Kidney glomerular epithelial cell (primary cell): Measurements from ENCODE around the gene HEATR3.

Experiments used
- DNase-seq: peaks from one replicate; lab custom pipeline; 2025; lab: John Stamatoyannopoulos, UW

The HEATR3 gene, protein sequence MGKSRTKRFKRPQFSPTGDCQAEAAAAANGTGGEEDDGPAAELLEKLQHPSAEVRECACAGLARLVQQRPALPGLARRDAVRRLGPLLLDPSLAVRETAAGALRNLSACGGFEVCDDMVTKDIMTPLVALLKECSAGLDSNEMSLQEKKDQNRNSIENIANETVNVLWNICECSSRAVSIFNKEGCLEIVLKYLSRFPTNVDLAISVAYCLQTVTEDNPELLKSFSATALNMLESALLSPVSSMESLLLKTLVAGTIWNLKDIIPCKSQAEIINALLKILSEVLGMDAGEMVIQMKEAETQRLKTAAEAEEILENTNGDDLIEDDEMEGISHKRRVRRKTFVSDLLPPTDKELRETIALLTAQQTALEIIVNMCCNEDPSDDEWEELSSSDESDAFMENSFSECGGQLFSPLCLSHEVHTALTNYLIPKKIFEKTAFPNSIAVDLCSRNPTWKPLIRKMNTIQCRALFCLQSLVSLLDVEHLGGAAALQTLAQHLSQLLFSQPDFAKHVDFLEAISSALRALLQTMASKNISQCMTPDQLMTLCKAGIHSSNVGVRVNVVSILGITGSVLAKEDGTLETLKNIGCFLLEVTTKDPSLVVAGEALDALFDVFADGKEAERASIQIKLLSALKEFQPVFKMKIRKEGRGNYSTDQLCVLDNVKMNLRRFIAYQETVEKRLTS

DNA sequence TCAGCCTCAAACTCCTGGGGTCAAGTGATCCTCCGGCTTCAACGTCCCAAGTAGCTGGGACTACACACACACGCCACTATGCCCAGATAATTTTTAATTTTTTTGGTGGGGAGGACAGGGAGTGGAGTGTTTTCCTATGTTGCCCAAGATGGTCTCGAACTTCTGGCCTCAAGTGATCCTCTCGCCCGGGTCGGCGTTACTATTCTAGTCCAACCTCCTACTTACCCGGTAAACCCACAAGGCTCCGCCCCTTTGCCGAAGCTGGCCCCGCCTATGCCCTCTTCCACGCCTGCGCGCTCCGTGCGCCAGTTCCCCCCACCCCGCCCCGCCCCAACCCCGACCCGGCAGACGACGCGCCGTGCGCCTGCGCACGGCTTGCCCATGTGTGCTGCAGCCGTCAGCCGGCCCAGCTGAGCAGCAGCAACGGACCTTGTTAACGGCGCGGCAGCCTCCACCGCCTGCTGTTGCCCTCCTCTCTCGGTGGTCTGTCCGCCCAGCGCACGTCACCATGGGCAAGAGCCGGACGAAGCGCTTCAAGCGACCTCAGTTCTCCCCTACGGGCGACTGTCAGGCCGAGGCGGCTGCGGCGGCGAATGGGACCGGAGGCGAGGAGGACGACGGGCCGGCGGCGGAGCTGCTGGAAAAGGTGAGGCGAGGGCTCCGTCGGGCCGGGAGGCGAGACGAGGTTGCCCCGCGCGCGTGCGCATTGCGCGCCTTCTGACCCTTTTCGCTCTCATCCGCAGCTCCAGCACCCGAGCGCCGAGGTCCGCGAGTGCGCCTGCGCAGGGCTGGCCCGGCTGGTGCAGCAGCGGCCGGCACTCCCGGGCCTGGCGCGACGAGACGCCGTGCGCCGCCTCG, at the start of gene HEATR3:
Gene HEATR3 (plus strand): TSS at position 347 of the 858 bp plus-strand sequence. CDS start 162 bp downstream, at position 509.
- peak; percentile 88 for DNase-seq

DNA sequence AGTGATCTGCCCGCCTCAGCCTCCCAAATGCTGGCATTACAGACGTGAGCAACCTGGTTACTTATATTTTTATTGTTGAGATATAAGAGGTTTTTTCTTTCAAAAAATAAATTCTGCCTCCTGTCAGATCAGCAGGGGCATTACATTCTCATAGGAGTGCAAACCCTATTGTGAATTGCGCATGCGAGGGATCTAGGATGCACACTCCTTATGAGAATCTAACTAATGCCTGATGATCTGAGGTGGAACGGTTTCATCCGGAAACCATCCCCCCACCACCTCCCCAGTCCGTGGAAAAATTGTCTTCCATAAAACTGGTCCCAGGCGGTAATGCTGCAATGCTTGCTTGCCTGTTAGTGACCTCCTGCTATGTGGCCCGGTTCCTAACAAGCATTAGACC, 48.2 kb upstream of the HEATR3 start:
- DNase-seq: no peak

DNA sequence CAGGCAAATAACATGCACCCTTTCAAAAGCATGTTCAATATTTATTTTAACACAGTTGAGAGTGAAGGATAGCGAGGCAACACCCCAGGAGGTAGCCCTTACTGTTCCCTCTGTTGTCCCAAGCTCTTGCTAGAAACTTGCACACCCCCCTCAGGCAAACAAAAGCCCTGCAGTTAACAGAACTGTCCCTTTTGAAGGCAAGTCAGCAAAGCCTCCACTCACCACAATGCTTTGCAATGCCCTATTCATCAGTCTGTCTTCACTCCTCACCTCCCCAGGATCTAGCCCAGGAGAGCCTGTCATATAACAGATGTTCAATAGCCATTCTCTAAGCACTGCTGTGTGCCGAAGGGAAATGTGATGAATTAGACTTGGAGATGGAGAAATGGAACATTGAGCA, 44.2 kb upstream of the HEATR3 start:
- peak; percentile 2 for DNase-seq

DNA sequence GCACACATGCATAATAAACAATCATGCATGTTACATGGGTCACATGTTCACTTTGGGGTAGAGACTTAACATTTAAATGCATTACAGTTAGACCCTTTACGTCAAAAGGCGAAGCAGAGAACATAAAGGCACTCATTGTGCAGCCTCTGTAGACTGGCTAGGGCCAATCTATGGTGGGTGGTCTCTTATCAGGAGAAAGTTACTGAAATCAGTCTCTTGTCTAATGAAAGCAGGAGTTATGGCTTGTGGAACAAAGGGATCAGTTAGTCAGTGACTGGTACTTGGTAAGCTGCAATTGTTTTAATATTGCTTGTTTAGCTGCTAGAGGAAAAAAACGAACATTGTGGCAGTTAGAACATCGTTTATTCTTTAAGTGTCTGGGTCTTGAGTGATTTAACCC, 42.1 kb upstream of the HEATR3 start:
- no peak for DNase-seq

DNA sequence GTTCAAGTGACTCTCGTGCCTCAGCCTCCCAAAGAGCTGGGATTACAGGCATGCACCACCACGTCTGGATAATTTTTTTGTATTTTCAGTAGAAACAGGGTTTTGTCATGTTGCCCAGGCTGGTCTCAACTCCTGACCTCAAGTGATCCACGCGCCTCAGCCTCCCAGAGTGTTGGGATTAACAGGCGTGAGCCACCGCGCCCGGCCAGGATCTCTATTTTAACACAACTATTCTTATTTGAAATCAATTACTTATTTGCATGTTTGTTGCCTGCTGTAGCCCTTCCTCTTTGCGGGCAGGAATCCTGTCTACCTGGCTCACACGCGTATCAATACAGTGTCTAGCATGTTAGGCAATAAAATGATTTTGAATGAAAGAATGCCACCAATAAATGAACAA, 41.6 kb upstream of the HEATR3 start:
- no peak for DNase-seq

DNA sequence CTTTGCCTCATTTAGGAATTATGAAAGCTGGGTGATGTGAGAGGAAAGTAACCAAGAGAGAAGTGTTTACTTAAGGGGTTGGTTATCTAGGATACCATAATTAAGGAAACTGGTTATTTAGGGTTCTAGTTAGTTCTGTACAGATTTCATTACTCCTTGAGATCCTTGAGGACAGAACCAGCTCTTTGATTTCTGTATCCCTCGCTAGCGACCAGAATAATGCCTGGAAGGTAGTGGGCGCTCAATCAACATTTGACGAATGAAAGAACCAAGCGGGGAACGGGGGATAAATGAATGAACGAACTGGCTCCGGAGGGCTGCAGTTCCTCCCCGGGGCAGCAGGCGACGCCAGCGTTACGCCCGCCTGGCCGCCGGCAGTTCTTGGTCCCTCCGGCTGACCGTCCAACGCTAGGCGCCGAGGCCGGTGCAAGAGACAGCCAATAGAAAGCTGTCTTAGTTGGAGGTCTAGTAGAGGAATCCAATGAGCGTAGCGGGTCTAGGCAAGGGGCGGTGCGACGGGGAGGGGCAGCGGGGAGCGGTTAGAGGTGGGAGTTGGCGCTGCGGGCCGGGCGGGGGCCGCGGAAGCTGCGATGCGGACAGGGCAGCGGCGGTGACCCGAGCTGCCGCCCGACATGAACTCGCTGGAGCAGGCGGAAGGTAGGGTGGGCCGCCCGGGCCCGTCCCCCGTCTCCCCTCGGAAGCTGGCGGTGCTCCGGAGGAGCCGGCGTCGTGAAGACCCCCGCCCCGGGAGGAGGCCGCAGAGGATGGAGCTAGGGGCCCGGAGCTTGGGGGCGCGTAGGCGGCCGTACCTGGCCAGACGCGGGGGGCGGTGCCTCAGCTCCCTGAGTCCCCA, 40.9 kb upstream of the HEATR3 start, which contains the start of gene CNEP1R1:
Gene CNEP1R1 (plus strand): TSS at position 542 of the 853 bp plus-strand sequence. CDS start 91 bp downstream, at position 633.
- peak; percentile 95 for DNase-seq

DNA sequence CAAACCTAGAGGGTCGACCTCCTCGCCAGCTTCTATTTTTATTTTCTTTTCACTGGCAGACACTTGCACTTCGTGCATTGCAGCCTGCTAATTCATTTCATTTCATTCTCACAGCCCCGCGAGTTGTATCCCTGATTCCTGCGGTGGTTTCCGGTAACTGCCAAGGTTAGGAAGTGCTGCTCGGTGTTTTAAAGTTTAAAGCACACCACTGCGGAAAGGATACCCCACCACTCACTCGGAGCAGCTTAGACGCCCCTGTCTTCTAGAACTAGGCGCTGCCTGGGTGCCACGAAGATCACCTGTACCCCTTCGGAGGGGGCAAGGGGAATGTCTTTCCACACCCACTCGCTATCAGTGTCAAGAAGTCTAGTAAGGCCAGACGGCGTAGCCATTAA, 40.2 kb upstream of the HEATR3 start:
- DNase-seq: peak; percentile 21

DNA sequence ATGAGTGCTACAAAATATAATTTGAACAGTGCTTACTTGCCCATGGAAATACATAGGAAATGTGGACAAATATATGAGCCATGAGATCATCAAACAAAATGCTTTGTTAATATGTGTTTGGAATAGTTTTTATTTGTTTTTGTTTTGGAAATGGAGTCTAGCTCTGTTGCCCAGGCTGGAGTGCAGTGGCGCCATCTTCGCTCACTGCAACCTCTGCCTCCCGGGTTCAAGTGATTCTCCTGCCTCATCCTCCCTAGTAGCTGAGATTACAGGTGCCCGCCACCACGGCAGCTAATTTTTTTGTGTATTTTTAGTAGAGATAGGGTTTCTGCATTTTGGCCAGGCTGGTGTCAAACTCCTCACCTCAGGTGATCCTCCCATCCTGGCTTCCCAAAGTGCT, 37.9 kb upstream of the HEATR3 start:
- DNase-seq: no peak

DNA sequence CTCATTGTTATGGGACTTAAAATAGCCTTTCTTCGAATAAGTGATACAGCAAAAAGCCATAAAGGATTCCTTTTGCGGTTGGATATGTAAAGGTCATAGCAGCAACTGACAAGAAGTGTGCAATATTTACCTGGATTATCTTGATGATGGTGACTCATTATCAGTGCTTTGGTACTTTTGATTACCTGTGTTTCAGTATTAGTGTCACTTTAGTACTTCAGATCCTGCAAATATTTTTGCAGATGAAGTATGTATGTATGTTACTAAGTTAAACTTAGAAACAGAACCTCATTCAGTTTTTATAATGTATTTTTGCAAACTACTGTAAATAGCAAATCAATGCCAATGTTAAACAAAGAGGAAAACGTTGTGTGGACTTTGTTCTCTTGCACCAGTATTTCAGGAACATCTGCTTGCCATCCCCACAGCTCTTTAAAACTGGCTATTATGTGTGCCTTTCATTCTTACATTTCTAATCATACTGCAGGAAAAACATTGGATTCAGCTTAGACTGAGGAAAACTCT, 30.2 kb upstream of the HEATR3 start:
- DNase-seq: no peak

DNA sequence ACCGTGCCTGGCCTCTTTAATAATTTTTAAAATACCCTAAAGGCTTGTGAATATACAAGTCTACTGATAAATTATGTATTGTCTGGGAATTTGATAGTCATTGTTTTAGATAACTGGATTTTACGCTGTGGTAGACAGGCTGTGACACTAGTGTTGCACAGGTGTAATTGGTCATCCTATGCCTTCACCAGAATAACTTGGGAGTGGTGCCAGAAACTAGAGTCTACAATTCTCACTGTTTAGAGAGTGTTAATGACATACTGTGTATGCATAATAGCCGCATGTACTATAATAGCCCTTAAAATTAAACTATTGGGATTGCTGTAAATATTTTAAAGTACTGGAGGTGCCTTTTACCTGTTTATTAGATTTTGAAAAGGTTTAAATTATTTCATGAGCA, 29.3 kb upstream of the HEATR3 start:
- no peak for DNase-seq

DNA sequence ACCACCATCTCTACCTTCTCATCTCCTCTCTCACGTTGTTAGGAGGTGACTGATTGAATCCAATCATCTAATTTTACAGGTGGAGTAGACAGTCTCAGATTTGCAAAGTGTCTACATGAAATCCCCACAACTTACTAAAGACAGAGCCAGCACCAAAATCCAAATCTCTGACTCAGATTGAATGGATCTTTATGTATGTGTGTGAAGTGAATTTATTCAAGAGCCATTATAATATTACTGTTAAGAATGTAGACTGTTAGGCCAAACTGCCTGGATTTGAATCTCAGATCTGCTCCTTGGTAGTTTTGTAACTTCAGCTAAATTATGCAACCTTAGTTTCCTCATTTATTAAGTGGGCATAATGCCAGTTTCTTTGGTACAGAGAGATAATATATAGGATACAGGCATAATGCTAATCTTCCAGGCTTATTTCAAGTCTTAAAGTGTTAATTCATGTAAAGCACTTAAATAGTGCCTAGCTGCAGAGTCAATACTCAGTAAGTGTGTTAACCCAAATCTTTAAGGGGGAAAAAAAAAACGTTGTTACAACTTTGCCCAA, 28.0 kb upstream of the HEATR3 start:
- DNase-seq: peak; percentile 12

DNA sequence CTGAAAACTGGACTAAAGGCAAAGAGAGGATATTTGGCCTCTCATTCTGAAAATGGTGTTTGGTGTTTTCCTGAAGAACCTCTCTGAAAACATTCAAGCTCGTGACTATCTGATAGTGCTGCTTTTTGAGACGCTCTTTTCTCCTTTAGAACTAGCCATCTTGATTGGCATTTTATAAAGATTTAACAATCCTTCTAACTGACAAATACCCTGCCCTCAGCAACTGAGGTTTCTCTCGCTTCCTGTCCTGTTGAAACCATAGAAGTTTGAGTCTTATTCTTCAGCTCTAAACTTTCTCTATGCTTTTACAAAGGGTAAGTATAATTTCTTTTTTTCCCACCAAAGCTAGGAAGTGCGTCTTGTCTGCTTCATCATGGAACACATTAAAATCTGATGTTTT, 27.5 kb upstream of the HEATR3 start:
- no peak for DNase-seq

DNA sequence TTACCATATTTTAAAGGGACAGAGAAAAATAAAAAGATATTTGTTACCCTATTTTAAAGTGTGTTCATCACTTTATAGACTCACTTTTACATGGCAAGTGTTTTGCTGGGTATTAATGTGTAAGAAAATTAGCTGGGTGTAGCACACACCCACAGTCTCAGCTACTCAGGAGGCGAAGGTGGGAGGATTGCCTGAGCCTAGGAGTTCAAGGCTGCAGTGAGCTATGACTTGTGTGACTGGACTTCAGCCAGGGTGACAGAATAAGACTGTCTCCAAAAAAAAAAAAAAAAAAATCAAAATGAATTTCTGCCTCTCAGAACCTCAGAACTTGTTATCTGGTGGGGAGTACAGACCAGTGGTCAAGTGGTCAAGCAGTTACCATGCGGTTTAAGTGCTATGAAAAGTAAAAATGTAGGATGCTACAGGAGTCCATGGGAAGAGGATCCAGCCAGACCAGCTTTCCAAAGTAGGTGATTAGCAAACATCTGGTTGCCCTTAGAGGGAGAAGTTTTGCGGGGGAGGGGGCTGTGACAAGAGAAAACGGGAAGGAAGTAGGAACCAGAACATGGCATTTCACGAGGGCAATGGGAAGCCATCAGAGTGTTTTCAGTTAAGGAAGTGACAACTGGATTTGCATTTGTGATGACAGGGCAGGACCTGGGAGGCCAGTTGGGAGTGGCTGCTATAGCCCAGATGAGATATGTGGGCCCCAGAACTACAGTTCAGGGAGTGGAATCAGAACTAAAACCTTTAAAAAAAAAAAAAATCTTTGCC, 26.8 kb upstream of the HEATR3 start:
- DNase-seq: no peak

DNA sequence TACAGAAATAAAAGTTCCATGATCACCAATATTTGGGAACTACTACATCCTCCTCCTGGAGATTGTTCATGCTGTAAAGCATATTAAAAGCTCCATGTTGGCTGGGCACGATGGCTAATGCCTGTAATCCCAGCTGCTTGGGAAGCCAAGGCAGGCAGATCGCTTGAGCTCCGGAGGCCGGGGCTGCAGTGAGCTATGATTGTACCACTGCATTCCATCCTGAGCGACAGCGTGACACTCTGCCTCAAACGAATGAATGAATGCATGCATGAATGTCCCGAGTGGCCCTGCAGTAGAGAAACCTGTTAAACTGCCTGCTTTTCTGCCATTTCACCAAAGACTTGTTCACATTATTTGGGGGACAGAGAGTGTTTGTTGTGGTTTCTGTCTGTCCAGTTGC, 25.8 kb upstream of the HEATR3 start:
- DNase-seq: no peak

DNA sequence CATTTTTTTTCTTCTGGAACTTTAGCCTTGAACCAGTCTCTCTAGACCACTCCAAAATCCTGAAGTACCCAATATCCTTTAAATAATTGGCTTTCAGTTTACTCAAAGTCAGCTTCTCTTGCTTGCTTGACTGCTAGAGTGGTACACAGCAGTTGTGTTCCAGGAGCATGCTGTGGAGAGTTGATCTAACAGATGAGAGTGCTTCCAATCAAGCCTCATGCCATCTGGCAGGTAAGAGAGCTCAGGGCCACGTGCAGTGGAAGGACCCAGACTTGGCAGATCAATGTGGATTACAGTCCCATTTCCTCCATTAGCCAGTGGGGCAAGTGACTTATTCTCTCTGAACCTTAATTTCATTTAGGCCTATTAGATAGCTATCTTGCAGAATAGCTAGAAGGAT, 25.1 kb upstream of the HEATR3 start:
- no peak for DNase-seq

DNA sequence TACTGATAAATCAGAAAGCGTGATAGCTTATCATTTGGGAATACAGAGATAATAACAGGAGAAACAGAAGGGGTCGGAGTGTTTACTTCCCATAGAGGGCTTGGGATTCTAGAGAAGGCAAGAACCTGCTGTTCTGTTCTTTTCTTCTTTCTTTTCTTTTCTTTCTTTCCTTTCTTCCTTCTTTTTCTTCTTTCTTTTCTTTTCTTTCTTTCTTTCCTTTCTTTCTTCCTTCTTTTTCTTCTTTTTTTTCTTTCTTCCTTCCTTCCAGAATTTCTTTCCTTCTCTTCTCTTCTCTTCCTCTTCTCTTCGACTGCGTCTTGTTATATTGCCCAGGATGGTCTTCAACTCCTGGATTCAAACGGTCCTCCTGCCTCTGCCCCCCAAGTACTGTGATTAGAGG, 22.4 kb upstream of the HEATR3 start:
- DNase-seq: no peak

DNA sequence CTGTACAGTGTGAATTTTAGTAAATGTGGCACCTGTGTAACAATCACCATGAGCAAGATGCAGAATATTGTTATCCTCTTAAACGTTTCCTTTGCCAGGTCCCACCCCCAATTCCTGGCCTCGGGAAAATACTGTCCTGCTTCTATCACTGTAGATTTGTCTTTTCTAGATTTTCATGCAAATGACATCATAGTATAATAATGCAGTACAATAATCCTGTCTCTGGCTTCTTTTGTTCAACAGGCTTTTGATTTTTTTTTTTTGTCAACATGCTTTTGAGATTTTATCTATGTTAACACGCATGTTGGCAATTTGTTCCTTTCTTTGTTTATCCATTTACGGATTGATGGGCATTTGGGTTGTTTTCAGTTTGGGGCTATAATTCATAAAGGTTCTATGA, 20.4 kb upstream of the HEATR3 start:
- DNase-seq: no peak

DNA sequence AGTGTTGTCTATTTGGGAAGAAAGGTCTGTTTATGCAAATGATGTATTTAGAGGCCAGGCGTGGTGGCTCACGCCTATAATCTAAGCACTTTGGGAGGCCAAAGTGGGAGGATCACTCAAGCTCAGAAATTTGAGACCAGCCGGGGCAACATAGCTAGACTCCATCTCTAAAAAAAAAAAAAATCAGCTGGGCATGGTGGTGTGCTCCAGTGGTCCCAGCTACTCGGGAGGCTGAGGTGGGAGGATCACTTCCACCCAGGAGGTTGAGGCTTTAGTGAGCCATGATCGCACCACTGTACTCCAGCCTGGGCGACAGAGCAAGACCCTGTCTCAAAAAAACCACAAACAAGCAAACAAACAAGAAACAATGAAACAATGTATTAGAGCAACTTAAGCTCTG, 18.9 kb upstream of the HEATR3 start:
- no peak for DNase-seq

DNA sequence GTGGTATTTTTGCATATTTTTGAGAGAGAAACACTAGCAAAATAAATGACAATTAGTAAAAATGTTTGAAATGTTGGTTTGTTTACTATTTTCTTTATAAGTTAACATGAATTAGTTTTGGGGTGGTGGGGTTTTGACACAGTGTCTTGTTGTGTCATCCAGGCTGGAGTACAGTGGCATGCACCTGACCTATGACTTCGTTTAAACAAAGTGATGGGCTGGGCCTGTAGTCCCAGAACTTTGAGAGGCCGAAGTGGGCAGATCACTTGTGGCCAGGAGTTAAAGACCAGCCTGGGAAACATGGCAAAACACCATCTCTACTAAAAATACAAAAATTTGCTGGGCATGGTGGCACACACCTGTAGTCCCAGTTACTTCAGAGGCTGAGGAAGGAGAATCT, 17.9 kb upstream of the HEATR3 start:
- DNase-seq: no peak

DNA sequence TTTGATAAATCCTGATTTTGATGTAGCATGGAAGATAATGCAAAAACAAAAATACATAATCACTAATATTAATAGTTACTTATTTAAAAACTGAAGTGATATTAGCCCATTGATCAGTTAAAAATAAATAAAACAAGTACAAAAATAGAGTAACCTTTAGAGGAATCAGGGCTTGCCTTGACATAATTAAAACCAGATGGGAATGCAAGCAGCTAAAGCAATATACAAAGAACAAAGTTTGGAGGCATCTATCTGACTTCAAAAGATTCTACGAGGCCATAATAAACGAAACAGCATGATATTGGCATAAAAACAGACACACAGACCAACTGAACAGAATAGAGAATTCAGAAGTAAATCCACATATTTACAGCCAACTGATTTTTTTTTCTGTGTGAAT, 15.0 kb upstream of the HEATR3 start:
- no peak for DNase-seq
